ENCODE results near the gene NSUN3.

Gene NSUN3

DNA sequence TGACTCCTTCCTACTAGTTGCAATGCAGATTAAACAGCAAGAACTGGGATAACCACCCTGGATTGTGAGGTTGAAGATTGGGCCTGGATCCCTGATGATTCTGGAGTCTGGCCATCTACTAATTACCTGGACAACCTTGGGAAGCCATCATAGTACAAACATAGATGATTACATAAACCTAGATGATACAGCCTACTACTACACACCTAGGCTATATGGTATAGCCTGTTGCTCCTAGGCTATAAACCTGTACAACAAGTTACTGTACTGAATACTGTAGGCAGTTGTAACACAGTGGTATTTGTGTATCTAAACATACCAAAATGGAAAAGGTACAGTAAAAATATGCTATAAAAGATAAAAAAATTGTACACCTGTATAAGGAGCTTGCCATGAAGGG lies 48.0 kb downstream of the NSUN3 start:
- no peak for DNase-seq (ENCODE audit: extremely low read depth, low read depth)
- TF ChIP-seq CTCF (IDR thresholded peaks at IDR 0.05; ENCODE audit: low read depth, low read length) = no peak

- no peak for TF ChIP-seq CTCF (IDR thresholded peaks at IDR 0.05; ENCODE audit: low read depth, low read length)
- DNase-seq (ENCODE audit: extremely low read depth, low read depth) = peak; percentile 19
Measured at GRCh38 chr3:94114666-94115065, 51.8 kb downstream of the NSUN3 start.

GRCh38 chr3:94115482-94115881 lies 52.6 kb downstream of the NSUN3 start:
- DNase-seq (ENCODE audit: extremely low read depth, low read depth) = peak; percentile 8
- TF ChIP-seq CTCF (IDR thresholded peaks at IDR 0.05; ENCODE audit: low read depth, low read length) = peak; percentile 46

DNA sequence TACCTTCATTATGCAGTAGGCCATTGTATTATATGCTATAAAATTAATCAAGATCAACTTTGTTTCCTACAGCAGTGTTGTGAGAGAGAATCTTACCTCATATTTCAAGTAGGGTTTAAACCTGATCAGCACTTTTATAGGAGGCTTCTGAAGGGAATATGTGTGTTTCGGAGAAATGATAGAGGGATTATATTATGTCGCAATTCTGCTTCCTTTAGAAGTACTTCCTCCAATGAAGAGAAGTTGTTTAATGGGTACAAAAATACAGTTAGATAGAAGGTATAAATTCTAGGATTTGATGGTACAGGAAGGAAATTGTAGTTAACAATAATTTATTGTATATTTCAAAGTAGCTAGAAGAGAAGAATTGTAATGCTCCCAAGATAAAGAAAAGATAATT lies 54.9 kb downstream of the NSUN3 start:
- no peak for TF ChIP-seq CTCF (IDR thresholded peaks at IDR 0.05; ENCODE audit: low read depth, low read length)
- no peak for DNase-seq (ENCODE audit: extremely low read depth, low read depth)

DNA sequence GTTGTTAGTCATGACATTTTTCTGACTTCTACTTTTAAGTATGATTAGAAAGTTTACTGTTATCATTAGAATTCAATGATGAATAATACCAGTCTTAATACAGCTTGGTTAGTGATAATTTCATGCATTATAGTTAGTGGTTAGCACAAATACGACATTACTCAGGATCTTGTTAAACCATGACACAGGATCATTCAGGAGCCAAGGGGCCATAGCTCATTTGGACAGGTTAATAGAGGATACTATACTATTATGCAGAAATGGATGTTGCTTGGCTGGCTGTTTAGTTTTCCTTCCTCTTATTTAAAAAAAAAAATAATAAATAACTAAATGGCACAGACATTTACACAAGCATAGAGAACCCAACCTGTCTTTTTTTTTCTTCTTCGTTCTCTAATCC lies 55.5 kb downstream of the NSUN3 start:
- DNase-seq (ENCODE audit: extremely low read depth, low read depth) = no peak
- no peak for TF ChIP-seq CTCF (IDR thresholded peaks at IDR 0.05; ENCODE audit: low read depth, low read length)

- TF ChIP-seq CTCF (IDR thresholded peaks at IDR 0.05; ENCODE audit: low read depth, low read length) = no peak
- DNase-seq (ENCODE audit: extremely low read depth, low read depth) = no peak
Measured at GRCh38 chr3:94121161-94121560, 58.3 kb downstream of the NSUN3 start.

GRCh38 chr3:94127115-94127514 lies 64.3 kb downstream of the NSUN3 start:
- TF ChIP-seq CTCF (IDR thresholded peaks at IDR 0.05; ENCODE audit: low read depth, low read length) = no peak
- DNase-seq (ENCODE audit: extremely low read depth, low read depth) = no peak

Measured in AG09319 (cell line).